ENCODE results near the gene DGKD. TPM values are rescaled to one million over a fixed set of nuclear protein-coding genes. Genes with fewer than 3 reads are reported as not detected.

DGKD gene
- total RNA-seq, 1 experiment from 2014 or later = 41.4 TPM

DNA sequence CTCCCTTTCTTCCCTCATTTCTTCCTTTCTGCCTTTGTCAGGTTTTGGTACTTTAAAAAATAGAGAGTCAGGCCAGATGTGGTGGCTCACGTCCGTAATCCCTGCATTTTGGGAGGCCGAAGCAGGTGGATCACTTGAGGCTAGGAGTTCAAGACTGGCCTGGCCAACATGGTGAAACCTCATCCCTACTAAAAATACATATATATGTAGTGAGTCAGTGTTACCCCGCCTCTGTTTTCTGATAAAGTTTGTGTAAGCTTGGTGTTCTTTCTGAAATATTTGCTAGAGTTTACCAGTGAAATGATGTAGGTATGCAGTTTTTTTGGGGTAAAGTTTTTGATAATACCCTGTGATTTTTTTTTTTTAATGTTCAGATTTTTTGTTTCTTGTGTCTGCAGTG, 58.8 kb downstream of the DGKD start (continued):
- TF ChIP-seq, protein P1, sequence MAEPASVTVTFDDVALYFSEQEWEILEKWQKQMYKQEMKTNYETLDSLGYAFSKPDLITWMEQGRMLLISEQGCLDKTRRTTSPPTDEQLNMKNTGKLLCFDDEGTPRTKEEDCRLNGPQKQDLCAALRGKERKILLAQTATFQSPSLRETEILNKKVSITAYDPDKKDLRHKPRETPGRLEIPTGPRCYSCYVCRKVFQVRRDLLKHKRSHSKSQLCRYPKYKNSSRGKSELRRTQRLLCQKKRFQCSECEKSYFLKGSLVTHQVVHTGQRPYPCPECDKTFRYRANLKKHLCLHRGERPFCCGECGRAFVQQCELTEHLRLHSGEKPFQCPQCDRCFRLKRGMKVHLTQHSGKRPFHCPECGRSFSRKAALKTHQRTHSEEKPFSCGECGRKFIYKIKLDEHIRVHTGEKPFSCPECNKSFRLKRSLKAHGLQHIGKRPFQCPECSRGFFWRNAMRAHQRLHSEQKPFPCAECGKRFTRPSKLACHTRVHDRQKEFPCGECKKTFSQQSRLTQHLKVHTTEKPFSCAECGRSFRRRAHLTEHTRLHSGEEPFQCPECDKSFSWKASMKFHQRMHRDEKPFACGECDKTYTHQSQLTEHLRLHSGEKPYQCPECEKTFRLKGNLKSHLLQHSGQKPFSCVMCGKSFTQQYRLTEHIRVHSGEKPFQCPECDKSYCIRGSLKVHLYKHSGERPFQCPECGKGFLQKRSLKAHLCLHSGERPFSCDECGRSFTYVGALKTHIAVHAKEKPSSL (CRISPR knock-in tag; conservative IDR thresholded peaks at IDR 0.05) = no peak
- TF ChIP-seq, protein P2, sequence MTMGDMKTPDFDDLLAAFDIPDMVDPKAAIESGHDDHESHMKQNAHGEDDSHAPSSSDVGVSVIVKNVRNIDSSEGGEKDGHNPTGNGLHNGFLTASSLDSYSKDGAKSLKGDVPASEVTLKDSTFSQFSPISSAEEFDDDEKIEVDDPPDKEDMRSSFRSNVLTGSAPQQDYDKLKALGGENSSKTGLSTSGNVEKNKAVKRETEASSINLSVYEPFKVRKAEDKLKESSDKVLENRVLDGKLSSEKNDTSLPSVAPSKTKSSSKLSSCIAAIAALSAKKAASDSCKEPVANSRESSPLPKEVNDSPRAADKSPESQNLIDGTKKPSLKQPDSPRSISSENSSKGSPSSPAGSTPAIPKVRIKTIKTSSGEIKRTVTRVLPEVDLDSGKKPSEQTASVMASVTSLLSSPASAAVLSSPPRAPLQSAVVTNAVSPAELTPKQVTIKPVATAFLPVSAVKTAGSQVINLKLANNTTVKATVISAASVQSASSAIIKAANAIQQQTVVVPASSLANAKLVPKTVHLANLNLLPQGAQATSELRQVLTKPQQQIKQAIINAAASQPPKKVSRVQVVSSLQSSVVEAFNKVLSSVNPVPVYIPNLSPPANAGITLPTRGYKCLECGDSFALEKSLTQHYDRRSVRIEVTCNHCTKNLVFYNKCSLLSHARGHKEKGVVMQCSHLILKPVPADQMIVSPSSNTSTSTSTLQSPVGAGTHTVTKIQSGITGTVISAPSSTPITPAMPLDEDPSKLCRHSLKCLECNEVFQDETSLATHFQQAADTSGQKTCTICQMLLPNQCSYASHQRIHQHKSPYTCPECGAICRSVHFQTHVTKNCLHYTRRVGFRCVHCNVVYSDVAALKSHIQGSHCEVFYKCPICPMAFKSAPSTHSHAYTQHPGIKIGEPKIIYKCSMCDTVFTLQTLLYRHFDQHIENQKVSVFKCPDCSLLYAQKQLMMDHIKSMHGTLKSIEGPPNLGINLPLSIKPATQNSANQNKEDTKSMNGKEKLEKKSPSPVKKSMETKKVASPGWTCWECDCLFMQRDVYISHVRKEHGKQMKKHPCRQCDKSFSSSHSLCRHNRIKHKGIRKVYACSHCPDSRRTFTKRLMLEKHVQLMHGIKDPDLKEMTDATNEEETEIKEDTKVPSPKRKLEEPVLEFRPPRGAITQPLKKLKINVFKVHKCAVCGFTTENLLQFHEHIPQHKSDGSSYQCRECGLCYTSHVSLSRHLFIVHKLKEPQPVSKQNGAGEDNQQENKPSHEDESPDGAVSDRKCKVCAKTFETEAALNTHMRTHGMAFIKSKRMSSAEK (CRISPR knock-in tag; IDR thresholded peaks at IDR 0.05; ENCODE audit: borderline replicate concordance) = no peak
- no peak for TF ChIP-seq HMGA2 (CRISPR knock-in tag; IDR thresholded peaks at IDR 0.05)

DNA sequence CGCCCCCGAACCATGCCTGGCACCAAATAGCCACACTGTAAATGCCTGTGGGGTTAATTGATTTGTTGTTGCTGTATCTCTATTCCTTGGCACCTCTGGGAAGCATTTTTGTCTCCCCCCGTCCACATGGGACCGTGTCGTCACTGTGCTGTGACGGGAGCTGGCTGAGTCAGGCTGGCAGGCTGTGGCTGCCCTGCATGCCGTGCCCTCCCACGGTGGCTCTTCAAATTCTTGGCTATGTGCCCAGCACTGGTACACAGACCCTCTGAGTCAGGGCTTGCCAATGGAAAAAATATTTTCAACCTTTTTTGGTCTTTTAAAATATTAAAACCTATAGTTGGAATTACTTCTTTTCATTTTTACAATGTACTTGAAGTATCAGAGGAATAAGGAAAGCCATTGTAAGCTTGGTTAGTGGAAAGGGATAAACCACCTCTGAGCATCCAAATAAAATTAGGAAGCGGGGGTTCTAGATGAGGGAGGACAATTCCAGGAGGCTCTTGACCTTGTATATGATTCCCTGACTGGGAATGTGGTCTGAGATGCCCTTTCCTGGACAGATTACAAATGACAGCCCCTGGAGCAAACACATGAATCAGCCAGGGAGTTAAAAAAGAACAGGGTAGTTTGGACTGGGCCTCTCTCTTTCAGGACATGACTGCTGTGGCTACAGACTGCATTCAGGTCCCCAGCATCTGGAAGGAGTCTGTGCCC, 59.4 kb downstream of the DGKD start:
- POLR2A ChIA-PET = no interaction called here
- DNase-seq (ENCODE audit: low spot score) (no peak), ATAC-seq (no peak)
- Mint-ChIP-seq H3K27me3 (ENCODE audit: low read depth) (no peaks in the 10 kb centered on the region), H3K4me3 (no peak overlapping the region), H3K9me3 (peaks cover 28% of the 10 kb centered on the region), H3K4me1 (peaks cover 13% of the 10 kb centered on the region), H3K27ac (no peak overlapping the region), H3K36me3 (peaks cover 24% of the 10 kb centered on the region)
- CTCF ChIA-PET = no interaction called here
- TF ChIP-seq RORB (CRISPR knock-in tag; IDR thresholded peaks at IDR 0.05) (no peak), IRF2 (CRISPR knock-in tag; IDR thresholded peaks at IDR 0.05; ENCODE audit: borderline replicate concordance, low read depth) (no peak), OVOL2 (CRISPR knock-in tag; IDR thresholded peaks at IDR 0.05; ENCODE audit: borderline replicate concordance) (no peak), CREM (CRISPR knock-in tag; IDR thresholded peaks at IDR 0.05) (no peak), ELF4 (CRISPR knock-in tag; IDR thresholded peaks at IDR 0.05; ENCODE audit: low read depth) (no peak), ZNF232 (CRISPR knock-in tag; IDR thresholded peaks at IDR 0.05) (no peak), HMGA2 (CRISPR knock-in tag; IDR thresholded peaks at IDR 0.05) (no peak), NFYB (CRISPR knock-in tag; conservative IDR thresholded peaks at IDR 0.05; ENCODE audit: low read depth) (no peak), ZNF121 (CRISPR knock-in tag; IDR thresholded peaks at IDR 0.05) (no peak), NFATC4 (CRISPR knock-in tag; IDR thresholded peaks at IDR 0.05) (no peak)
- TF ChIP-seq, protein P3, sequence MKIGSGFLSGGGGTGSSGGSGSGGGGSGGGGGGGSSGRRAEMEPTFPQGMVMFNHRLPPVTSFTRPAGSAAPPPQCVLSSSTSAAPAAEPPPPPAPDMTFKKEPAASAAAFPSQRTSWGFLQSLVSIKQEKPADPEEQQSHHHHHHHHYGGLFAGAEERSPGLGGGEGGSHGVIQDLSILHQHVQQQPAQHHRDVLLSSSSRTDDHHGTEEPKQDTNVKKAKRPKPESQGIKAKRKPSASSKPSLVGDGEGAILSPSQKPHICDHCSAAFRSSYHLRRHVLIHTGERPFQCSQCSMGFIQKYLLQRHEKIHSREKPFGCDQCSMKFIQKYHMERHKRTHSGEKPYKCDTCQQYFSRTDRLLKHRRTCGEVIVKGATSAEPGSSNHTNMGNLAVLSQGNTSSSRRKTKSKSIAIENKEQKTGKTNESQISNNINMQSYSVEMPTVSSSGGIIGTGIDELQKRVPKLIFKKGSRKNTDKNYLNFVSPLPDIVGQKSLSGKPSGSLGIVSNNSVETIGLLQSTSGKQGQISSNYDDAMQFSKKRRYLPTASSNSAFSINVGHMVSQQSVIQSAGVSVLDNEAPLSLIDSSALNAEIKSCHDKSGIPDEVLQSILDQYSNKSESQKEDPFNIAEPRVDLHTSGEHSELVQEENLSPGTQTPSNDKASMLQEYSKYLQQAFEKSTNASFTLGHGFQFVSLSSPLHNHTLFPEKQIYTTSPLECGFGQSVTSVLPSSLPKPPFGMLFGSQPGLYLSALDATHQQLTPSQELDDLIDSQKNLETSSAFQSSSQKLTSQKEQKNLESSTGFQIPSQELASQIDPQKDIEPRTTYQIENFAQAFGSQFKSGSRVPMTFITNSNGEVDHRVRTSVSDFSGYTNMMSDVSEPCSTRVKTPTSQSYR (CRISPR knock-in tag; IDR thresholded peaks at IDR 0.05) = no peak
- TF ChIP-seq, protein P4, sequence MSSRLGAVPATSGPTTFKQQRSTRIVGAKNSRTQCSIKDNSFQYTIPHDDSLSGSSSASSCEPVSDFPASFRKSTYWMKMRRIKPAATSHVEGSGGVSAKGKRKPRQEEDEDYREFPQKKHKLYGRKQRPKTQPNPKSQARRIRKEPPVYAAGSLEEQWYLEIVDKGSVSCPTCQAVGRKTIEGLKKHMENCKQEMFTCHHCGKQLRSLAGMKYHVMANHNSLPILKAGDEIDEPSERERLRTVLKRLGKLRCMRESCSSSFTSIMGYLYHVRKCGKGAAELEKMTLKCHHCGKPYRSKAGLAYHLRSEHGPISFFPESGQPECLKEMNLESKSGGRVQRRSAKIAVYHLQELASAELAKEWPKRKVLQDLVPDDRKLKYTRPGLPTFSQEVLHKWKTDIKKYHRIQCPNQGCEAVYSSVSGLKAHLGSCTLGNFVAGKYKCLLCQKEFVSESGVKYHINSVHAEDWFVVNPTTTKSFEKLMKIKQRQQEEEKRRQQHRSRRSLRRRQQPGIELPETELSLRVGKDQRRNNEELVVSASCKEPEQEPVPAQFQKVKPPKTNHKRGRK (CRISPR knock-in tag; IDR thresholded peaks at IDR 0.05; ENCODE audit: borderline replicate concordance) = no peak
- TF ChIP-seq, protein P5, sequence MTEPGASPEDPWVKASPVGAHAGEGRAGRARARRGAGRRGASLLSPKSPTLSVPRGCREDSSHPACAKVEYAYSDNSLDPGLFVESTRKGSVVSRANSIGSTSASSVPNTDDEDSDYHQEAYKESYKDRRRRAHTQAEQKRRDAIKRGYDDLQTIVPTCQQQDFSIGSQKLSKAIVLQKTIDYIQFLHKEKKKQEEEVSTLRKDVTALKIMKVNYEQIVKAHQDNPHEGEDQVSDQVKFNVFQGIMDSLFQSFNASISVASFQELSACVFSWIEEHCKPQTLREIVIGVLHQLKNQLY (CRISPR knock-in tag; IDR thresholded peaks at IDR 0.05) = no peak
- TF ChIP-seq, protein P6, sequence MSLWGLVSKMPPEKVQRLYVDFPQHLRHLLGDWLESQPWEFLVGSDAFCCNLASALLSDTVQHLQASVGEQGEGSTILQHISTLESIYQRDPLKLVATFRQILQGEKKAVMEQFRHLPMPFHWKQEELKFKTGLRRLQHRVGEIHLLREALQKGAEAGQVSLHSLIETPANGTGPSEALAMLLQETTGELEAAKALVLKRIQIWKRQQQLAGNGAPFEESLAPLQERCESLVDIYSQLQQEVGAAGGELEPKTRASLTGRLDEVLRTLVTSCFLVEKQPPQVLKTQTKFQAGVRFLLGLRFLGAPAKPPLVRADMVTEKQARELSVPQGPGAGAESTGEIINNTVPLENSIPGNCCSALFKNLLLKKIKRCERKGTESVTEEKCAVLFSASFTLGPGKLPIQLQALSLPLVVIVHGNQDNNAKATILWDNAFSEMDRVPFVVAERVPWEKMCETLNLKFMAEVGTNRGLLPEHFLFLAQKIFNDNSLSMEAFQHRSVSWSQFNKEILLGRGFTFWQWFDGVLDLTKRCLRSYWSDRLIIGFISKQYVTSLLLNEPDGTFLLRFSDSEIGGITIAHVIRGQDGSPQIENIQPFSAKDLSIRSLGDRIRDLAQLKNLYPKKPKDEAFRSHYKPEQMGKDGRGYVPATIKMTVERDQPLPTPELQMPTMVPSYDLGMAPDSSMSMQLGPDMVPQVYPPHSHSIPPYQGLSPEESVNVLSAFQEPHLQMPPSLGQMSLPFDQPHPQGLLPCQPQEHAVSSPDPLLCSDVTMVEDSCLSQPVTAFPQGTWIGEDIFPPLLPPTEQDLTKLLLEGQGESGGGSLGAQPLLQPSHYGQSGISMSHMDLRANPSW (CRISPR knock-in tag; conservative IDR thresholded peaks at IDR 0.05; ENCODE audit: low read depth) = no peak
- TF ChIP-seq, protein P7, sequence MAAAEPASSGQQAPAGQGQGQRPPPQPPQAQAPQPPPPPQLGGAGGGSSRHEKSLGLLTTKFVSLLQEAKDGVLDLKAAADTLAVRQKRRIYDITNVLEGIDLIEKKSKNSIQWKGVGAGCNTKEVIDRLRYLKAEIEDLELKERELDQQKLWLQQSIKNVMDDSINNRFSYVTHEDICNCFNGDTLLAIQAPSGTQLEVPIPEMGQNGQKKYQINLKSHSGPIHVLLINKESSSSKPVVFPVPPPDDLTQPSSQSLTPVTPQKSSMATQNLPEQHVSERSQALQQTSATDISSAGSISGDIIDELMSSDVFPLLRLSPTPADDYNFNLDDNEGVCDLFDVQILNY (CRISPR knock-in tag; IDR thresholded peaks at IDR 0.05) = no peak
- TF ChIP-seq, protein P8, sequence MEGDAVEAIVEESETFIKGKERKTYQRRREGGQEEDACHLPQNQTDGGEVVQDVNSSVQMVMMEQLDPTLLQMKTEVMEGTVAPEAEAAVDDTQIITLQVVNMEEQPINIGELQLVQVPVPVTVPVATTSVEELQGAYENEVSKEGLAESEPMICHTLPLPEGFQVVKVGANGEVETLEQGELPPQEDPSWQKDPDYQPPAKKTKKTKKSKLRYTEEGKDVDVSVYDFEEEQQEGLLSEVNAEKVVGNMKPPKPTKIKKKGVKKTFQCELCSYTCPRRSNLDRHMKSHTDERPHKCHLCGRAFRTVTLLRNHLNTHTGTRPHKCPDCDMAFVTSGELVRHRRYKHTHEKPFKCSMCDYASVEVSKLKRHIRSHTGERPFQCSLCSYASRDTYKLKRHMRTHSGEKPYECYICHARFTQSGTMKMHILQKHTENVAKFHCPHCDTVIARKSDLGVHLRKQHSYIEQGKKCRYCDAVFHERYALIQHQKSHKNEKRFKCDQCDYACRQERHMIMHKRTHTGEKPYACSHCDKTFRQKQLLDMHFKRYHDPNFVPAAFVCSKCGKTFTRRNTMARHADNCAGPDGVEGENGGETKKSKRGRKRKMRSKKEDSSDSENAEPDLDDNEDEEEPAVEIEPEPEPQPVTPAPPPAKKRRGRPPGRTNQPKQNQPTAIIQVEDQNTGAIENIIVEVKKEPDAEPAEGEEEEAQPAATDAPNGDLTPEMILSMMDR (IDR thresholded peaks at IDR 0.05) = no peak
